NCI-H1092 treated with DMSO at 0.1 percent for 48 hours (cell line): ENCODE results near the gene ABR.

Experiments used
- DNase-seq: peaks from one replicate; lab custom pipeline; 2025; lab: John Stamatoyannopoulos, UW

ABR gene

GRCh38 chr17:1030684-1031532 is 148.9 kb downstream of the ABR start:
- no peak for DNase-seq

GRCh38 chr17:1029922-1030644 is 149.7 kb downstream of the ABR start:
- no peak for DNase-seq

- DNase-seq: no peak
Observed at GRCh38 chr17:1029196-1029921, 150.4 kb downstream of the ABR start.

- DNase-seq: no peak
Observed at GRCh38 chr17:1027044-1027443, 152.7 kb downstream of the ABR start.

GRCh38 chr17:1026599-1026975 is 153.2 kb downstream of the ABR start:
- no peak for DNase-seq

GRCh38 chr17:1025733-1026598 is 153.8 kb downstream of the ABR start:
- no peak for DNase-seq

GRCh38 chr17:1024076-1024475 is 155.7 kb downstream of the ABR start:
- DNase-seq: no peak

GRCh38 chr17:1022278-1023024 is 157.3 kb downstream of the ABR start:
- no peak for DNase-seq

- DNase-seq: no peak
Observed at GRCh38 chr17:1021147-1021546, 158.6 kb downstream of the ABR start.

- no peak for DNase-seq
Observed at GRCh38 chr17:1019451-1019850, 160.3 kb downstream of the ABR start.

- no peak for DNase-seq
Observed at GRCh38 chr17:1018547-1018946, 161.2 kb downstream of the ABR start.

GRCh38 chr17:1013729-1014090 is 166.1 kb downstream of the ABR start:
- DNase-seq: no peak

- DNase-seq: peak; percentile 28
Observed at GRCh38 chr17:1012823-1013728, 166.7 kb downstream of the ABR start.

- DNase-seq: peak; percentile 29
Observed at GRCh38 chr17:1011760-1012735, 167.7 kb downstream of the ABR start.

- DNase-seq: no peak
Observed at GRCh38 chr17:1011138-1011537, 168.6 kb downstream of the ABR start.

- no peak for DNase-seq
Observed at GRCh38 chr17:1010586-1010985, 169.2 kb downstream of the ABR start.

GRCh38 chr17:1010086-1010450 is 169.7 kb downstream of the ABR start:
- DNase-seq: no peak

GRCh38 chr17:1009229-1010085 is 170.3 kb downstream of the ABR start:
- DNase-seq: no peak
